T-helper 2 cell (primary cell): ENCODE measurements around the gene DNAJB11.
"Not testable (repeated sequence)": the region's sequence is repeated elsewhere in the genome, so short reads cannot be mapped to it uniquely, and the experiment has no call there.

Experiments
- DNase-seq, 5 experiments: peaks; one replicate each; pipeline versions ENCODE4 v3.0.0 to v3.0.0-alpha.2; 2012 to 2022

Gene DNAJB11

DNA sequence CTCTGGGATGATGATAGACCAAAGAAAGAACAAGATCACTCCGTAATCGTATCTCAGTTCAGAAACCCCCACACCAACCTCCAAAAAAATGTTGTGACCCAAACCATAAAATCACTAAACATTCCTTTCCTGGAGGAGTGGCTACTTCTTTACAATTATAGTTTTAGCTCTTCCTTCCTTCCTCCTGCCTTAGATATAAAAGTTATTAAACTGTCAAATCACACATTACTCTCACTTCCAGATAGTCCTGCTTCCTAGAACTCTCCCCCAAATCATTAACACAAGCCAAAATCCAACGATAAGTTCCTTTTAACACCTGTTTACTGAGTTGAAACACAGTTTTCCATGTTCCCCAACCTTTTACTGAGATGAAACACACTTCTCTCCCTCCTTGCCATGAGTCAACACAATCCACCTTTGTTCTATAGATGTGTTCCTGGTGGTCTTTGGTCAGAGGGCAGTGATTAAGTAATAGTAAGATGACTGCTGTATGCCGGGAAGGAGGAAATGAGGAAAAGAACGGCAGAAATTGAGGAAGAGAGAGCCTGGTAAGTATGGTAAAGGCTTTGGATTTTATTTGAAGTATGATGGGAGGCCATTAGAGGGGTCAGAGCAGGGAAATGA lies 18.0 kb upstream of the DNAJB11 start:
- no peak for DNase-seq

DNA sequence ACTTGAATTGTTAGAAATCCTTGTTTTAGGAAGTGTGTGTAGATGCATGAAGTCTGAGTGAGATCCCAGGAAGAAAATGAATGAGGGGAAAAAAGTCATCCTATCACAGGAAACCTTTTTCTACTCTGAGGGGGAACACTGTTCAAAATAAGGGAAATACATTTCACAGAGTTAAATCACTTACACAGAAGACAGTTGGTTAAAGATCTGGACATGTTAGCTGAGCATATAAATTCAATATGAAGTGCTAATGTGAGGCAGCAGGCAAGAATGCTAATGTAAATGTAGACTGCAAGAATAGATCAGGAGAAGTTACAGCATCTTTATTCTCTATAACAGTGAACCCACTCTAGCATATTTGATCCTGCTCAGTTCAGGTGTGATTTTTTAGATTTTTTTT lies 5.9 kb upstream of the DNAJB11 start:
- no peak for DNase-seq

DNA sequence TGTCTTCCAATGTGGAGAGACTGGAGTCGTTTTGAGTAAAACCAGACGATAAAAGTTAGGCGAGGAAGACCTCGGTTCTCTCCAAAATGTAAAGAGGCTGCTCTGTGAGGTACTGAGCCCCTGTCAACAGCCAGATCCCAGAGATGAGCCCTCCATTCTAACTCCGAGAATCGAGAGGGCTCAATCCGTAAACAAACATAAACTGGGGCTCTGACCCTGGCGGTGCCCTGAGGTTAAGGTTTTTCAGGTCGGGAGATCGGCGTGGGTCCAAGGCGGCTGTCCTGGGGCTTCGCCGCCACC lies 3.8 kb upstream of the DNAJB11 start:
- no peak for DNase-seq

DNA sequence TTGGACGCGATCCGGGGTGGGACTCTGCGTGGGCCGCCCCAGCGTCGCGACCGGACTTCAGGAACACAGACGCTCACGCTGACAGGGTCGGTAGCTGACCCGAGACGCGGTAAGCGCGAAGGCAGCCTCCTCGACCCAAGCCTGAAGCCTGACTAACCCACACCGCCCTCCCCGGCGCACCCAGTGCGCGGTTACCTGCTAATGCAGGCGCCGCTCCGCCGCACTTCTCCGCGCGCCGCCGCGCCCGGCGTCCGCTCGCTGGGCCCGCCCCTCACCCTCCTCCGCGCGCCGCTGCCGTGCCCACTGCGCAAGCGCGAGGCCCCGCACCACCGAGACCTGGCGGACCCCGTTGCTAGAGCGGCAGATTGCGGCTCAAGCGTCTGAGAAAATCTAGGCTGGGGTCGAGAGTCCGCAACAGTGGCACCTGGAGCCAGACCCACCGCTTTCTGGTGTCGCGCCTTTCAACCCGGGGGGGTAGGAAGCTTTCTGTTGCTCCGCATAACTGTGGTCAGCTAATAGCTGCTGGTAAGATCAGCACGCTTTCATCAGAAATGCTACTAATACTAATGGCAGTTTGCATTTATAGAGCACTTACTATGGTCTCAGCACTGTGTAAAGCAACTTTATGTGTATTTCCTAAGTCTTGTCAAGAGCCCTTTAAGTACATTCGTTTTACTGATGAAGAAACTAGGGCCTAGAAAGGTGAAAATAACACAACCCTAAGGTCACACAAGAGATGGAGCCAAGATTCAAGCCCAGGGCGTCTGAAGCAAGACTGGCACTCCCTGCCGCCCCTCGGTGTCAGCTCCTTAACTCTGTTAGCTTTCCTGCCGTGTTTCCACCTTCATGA lies 3.2 kb upstream of the DNAJB11 start, which contains the start of gene TBCCD1:
TSS of gene TBCCD1 (minus strand) at position 268 of the 850 bp plus-strand sequence. CDS start 3,010 bp downstream, outside the sequence.
- DNase-seq, result peak; percentile 90 to 94 (median 92)

DNA sequence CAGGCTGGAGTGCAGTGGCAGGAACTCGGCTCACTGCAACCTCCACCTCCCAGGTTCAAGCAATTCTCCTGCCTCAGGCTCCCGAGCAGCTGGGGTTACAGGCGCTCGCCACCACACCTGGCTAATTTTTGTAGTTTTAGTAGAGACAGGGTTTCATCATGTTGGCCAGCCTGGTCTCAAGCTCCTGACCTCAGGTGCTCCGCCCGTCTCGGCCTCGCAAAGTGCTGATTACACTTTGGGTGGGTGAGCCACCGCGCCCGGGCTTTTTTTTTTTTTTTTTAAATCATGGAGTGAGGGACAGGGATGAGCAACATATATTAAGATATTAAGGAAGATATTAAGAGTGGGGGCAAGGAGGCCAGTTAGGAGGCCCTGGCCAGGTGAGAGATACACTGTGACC lies 1.2 kb upstream of the DNAJB11 start:
- not testable (repeated sequence) for DNase-seq

DNA sequence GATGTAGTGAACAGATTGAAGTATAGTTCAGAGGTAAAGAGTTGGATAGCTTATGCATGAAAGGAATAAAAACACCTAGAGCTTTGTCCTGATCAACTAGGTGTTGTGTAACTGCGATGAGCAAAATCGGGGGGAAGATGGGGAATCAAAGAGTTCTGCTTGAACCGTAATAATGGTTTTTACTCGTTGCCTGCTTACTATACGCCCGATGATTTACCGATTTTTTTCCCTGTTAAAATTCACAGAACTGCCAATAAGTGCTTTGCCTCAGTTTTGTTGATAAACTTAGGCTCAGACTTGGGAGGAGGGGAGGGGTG lies 783 bp upstream of the DNAJB11 start:
- DNase-seq, result no peak

DNA sequence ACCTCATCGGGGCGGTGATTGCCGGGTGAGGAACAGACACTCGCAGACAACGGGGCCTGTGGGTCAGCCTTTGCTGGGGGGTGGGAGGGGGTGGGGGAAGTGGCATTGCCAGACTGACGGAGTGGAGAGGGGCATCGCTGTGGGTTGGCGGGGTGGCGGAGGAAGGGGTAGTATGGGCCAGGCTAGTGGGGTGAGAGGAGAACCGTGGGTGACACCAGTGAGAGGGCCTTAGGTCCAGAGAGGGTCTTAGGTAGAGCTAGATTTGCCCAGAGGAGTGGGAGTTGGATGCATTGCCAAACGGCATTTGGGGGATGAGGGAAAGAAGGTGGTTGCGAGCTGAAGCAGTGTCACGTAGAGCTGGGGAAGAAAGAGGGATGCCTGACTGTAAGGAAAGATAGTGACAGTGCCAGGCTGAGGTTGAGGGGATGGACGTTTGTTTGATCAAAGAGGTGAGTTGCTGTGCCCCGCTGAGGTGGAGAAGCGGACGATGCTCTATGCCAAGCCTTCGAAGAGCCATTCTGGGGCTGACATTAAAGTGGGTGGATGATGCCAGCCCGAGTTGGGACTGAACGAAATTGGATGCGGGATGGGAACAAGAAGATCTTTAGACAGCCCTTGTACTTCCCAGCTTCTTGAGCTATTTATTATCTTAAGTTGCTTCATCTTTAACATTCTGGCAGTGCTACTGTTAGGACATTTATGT lies 572 bp downstream of the DNAJB11 start:
- DNase-seq, result no peak

DNA sequence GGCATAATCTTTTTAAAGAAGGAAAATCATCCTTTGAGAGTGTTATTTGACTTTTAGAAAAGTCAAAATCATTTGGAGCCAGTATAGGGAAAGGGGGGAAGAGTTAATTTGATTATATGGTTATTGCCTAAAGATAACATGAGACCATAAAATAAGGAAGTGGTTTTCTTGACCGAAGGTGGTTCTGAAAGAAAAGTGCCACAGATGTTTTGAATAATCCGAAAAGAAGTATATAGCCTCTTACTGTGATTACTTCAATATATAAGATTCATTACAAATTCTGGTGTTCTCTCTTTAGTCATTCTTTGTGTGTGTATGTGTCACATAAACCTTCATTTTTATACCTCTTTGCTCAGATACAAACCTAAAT lies 1.1 kb downstream of the DNAJB11 start:
- DNase-seq, result no peak

DNA sequence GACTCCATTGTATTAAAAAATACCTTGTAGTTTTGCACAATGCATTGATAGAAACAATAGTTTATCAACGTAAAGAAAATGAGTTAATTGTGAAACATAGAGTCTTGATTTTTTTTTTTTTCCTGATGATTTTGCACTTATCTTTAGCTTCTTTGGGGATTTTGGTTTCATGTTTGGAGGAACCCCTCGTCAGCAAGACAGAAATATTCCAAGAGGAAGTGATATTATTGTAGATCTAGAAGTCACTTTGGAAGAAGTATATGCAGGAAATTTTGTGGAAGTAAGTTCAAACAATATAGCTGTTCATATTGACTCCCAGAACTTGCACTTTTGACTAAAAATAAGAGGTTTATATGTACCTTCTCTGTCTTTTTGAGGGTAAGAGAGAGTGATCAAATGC lies 7.0 kb downstream of the DNAJB11 start:
- DNase-seq, result no peak

DNA sequence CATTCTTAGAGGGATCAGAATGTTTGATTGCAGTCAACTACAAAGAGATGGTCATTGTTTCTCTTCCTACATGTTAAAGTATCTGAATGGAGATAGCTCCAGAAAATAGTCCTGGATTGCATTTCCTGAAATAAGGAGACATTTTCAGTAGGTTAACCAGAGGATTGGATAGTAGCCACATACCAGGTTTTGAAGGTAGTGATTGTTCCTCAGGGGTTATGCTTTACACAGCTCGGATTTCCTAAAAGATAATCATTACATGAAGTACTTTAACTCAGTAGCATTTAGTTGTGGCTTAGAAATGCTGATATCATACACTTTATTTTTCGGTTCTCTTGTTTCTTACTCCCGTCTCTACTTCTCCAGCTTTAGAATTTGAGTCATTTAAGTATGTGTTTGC lies 10.3 kb downstream of the DNAJB11 start:
- DNase-seq, result no peak

DNA sequence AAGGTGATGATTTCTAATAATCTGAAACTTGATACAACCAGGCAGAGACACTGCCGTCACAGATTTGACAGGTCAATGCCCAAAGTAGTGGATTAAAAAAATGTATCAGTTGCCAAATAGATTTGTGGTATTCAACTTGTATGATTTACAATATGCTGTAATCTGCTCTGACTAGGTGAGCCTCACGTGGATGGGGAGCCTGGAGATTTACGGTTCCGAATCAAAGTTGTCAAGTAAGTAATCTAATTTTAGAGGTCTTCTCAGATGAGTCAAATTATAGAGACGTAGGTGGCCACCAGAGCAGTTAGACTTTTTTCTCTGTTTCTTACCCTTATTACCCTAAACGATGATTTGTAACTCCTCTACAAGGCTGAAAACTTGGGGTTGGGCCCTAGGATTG lies 12.0 kb downstream of the DNAJB11 start:
- DNase-seq, result no peak

DNA sequence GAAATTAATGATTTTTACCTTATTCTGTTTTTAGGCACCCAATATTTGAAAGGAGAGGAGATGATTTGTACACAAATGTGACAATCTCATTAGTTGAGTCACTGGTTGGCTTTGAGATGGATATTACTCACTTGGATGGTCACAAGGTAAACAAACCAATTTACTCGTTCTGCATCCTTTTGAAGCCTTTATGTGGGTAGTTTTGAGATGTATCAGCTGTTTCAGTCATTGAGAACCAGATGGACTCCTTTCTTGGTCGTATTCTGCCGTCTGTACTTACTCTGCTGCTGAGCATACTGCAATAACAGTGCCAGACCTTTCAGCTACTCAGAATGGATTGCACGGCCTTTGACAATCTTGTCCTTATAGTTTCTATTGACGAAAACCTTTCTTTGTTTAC lies 13.3 kb downstream of the DNAJB11 start:
- no peak for DNase-seq

DNA sequence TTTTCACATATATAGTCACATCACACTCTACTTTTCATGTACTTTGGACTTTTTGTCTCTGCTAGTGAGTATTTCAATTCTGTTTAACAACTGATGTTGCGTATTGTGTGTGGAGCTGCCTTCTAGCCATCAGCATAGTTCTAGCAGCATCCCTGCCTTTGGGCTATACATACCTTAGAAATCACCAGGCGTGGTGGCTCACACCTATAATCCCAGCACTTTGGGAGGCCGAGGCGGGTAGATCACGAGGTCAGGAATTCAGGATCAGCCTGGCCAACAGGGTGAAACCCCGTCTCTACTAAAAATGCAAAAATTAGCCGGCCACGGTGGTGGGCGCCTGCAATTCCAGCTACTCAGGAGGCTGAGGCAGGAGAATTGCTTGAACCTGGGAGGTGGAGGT lies 15.7 kb downstream of the DNAJB11 start:
- DNase-seq, result not testable (repeated sequence)

DNA sequence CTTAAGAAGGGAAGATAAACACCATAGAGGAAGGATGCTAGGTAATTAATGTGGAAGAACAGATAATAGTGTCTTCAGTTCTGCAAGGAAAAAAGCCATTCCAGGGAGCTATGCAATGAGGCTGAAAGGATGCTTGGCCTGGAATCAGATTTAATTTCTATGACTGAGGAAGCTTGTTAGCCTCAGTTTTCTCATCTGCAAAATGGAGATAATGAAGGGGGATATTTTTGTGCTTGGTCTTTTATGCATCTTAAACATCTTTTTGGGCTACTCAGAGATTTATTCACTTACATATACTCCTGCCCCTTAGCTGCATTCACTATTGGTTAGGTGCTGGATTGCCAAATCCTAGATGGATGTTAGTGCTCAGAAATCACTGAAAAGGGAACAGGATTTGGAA lies 16.7 kb downstream of the DNAJB11 start:
- DNase-seq, result no peak

DNA sequence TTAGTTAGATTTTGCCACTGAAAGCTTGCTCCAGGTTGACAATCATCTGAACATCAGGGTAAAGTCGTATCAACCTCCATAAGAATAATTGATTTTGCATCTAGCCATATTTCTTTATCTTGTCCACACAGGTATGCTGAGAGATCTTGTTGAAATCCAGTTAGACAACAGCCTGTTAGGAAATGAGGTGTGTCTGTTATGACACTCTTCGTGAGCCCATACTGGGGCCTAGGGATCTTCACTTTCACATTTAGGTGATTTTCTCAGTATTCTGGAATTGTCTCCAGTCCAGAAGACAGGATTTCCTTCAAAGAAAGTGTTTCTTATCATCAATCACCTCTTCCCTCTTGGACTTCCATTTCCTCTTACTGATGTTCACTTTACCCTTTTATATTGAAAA lies 18.1 kb downstream of the DNAJB11 start:
- DNase-seq, result no peak

DNA sequence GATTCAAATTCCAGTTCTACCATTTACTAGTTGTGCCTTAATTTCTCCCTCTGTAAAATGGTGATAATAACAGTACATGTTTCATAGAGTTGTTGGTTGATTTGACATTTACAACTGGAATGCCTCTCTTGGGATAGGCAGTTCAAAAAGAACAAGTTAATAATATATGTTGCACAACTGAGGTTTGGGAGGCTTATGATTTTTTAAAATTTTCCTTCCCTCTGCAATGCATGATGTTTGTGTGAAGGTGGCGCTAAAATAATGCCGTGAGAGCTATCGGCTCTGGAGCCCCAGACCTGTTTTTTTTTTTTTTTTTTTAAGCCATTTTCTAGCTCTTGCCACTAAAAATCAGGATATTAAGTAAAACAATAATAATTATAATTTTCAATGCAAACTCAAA lies 18.6 kb downstream of the DNAJB11 start:
- no peak for DNase-seq

DNA sequence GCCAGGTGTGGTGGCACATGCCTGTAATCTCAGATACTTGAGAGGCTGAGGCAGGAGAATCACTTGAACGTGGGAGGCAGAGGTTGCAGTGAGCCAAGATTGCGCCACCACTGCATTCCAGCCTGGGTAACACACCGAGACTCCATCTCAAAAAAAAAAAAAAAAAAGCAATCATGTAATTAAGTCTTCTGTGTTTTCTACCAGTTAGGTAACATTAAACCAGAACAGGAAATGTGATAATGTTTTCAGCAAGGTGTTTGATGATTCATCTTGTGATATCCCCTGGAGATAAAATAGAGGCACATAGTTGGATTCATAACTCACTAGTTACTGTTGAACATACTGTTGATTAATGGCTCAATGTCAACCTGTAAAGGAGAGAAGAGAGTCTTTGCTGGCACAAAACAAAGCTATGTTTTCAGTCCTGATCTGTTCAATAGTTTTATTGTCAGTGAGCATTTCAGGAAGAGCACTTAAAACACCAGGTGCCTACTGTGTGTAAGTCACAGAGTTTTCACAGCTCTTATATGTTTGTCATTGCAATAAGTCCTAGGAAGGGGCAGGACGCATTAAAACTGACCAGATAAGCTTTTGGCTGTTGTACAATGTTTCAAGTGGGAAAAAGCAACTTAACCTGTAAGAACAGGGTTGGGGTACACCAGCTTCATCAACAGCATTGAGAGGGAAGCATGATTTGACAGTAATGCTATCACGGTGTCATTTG lies 19.5 kb downstream of the DNAJB11 start:
- peak in 2 of 5 experiments; percentile 14 to 73 for DNase-seq

DNA sequence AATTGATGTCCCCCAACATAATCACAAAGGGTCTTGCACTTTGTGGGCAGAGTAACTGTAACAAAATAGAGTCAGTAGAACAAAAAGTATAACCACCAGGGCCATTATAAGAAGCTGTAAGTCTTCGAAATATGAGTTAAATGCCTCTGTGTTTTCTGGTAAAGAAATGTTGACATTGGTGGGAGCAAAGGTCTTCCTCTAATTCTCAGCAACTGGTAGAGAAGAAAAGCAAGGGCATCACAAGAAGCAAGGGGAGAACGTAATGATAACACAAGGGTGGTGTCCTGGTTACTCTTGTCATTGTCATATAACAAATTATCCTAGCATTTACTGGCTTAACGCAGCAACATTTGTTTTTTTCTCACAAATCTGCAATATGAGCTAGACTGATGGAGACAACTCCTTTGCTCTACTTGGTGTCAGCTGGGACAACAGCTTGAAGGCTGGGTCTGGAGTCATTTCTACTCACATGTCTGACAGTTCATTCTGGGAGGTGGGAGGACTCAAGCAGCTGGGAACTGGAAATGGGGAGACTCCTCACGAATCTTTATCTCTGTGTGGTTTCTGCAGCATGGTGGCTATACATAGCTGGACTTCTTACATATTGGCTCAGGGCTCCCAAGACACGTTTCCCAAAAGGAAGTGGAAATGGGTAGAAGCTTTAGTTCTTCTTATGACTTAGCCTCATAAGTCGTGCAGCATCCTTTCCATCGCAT lies 20.2 kb downstream of the DNAJB11 start:
- DNase-seq, result no peak

DNA sequence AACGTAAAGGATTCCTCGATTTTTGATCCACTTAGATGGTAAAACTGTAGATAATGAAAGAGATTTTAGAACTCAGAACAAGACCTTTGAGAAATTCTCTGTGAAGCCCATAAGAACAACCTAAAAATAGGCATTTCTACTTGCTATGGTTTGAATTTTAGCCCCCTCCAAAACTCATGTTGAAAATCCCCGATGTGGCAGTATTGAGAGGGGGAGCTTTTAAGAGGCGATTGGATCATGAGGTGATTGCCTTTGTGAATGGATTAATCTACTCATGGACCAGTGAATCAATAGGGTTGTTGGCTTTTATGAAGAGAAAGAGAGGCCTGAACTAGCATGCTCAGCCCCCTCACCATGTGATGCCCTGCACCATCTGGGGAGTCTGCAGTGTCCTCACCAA lies 22.2 kb downstream of the DNAJB11 start:
- no peak for DNase-seq

DNA sequence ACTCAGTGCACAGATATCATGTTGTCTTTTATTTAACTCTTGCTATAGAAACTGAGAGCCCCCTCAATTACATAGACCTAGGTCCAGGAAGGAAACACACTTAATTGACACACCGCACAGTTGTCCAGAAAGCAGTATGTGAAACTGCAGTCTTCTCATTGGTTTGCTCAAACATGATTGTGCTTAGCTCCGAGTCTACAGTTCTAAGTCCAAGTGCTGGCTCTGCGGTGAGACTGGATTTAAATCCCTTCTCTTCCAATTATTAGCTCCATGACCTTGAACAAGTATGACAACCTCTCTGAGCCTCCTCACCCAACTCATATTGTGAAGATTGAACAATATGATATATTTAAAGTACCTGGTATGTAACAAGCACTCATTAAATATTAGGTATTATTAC lies 23.3 kb downstream of the DNAJB11 start:
- DNase-seq, result no peak

DNA sequence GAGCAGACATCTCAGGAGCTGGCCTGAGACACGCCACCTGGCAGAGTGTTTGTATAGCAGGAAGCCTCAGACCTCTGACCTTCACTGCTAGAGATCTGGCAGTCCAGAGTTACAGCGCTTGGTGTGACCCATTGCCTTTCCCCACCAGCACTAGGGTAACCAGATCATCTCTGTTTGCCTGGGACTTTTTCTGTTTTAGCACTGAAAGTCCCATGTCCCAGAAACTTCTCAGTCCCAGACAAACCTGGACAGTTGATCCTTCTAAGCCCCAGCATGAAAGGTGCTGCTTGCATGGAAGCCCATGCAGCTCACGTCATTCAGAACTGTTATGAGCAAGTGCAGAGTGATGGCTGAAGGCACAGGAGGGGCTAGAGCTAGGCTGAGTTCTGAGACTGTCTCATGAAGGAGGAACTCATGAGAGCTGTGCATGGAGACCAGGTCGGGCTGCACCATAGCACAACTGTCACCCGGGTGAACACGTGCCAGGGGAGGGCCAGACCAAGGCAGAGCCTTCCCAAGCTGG lies 24.1 kb downstream of the DNAJB11 start:
- DNase-seq, result no peak

DNA sequence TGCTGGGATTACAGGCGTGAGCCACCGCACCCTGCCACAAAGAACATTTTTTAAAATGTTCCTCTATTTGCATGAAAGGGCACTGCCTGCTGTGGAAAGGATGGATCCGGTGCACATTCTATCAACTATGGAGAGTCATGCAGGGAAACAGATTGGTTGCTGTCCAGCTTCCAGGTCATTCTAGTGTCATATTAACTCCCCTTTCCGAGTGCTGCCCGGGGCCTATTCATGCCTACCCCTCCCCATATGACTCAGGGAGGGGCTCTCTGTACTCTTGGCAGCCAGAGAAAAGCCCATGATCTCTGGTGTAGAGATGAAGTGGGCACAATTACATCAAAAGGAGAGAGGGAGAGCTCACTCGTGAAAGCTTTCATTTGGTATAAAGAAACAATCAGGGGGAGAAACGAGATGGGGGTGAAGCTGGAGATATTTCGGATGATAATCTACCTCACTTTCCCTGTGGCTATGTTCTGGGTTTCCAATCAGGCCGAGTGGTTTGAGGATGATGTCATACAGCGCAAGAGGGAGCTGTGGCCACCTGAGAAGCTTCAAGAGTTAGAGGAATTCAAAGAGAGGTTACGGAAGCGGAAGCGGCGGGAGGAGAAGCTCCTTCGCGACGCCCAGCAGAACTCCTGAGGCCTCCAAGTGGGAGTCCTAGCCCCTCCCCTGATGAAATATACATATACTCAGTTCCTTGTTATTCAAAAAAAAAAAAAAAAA lies 26.2 kb downstream of the DNAJB11 start:
- DNase-seq, result no peak
